ENCODE measurements around the gene SHLD1. TPM values are rescaled to one million over a fixed set of nuclear protein-coding genes. Genes with fewer than 3 reads are reported as not detected.
"Not testable (repeated sequence)": the region's sequence is repeated elsewhere in the genome, so short reads cannot be mapped to it uniquely, and the experiment has no call there.

Gene SHLD1
- total and polyA plus RNA-seq, 2 donors (not counting 3 experiments of a cell fraction or from before 2014, with no cell fraction given) = 4.7 to 6.3 TPM

DNA sequence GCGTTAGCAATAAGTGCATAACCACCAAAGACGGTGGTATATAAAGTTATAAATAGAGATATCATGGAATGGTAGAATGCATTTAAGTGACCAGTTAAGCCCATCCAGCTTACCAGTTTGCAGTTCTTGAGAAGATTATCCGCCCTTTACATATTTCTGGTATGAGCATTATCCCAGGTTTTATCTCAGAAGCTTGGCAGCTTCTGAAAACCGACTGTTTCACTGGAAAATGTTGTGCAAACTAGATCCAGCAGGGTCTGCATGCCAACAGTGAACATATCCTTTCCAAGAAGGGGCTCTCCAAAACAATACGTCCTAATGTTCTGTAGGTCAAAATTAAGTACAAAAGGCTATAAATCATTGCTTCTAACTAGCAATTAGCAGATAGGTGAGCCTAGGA, 29.5 kb upstream of the SHLD1 start:
- CTCF ChIA-PET = no interaction called here
- Histone ChIP-seq H3K36me3 (ENCODE audit: control insufficient read depth in 2 of 2, extremely low read depth in 1 of 2, insufficient read depth in 2 of 2, low read length in 2 of 2) (no peaks in the 10 kb centered on the region), H3K79me2 (ENCODE audit: control insufficient read depth, insufficient read depth, low read length) (no peaks in the 10 kb centered on the region), H3K27ac (ENCODE audit: insufficient read depth, low read depth, low read length) (no peak overlapping the region), H3K4me1 (ENCODE audit: control insufficient read depth, extremely low read depth, insufficient read depth, low read length) (peaks cover 17% of the 10 kb centered on the region), H3K9me1 (replicated peaks; ENCODE audit: control insufficient read depth, extremely low read depth, insufficient read depth, low read length) (no peaks in the 10 kb centered on the region), H2AFZ (ENCODE audit: low read depth, low read length) (no peak overlapping the region), H3K4me3 (replicated peaks in 1 of 3; ENCODE audit: insufficient read depth in 1 of 3, low read depth in 1 of 3, low read length in 3 of 3) (no peak overlapping the region), H3K27me3 (ENCODE audit: control insufficient read depth in 2 of 2, insufficient read depth in 2 of 2, low read length in 2 of 2) (peaks cover 5 to 18% of the 10 kb centered on the region in 2 experiments), H3K9me3 (replicated peaks; ENCODE audit: control insufficient read depth, insufficient read depth, low read length) (no peaks in the 10 kb centered on the region), H3K9ac (replicated peaks; ENCODE audit: extremely low read depth, insufficient read depth, low read length) (no peak overlapping the region), H3K4me2 (ENCODE audit: insufficient read depth, low read length) (no peak overlapping the region), H4K20me1 (replicated peaks; ENCODE audit: control insufficient read depth, extremely low read depth, insufficient read depth, low read length) (no peaks in the 10 kb centered on the region)
- no peak for FAIRE-seq
- BruUV-seq (replicated peaks) = no TSS peak
- no peak for DNase-seq (ENCODE audit: low read depth, low spot score)
- dilution Hi-C loops (cut with MboI; ENCODE audit: extremely low pct_ligation_motif_present, low sequenced_read_pairs) (no loop called here), intact Hi-C loops (cut with micrococcal nuclease) (no loop called here)
- TF ChIP-seq FOS (IDR thresholded peaks at IDR 0.05; ENCODE audit: borderline replicate concordance, insufficient read depth, low read length) = no peak
- no peak for TF ChIP-seq POLR2A (IDR thresholded peaks at IDR 0.05; ENCODE audit: low read depth, low read length)
- TF ChIP-seq EZH2 (IDR thresholded peaks at IDR 0.05; ENCODE audit: borderline replicate concordance, low read depth, low read length, severe bottlenecking) = no peak
- TF ChIP-seq, protein P1, sequence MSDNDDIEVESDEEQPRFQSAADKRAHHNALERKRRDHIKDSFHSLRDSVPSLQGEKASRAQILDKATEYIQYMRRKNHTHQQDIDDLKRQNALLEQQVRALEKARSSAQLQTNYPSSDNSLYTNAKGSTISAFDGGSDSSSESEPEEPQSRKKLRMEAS (IDR thresholded peaks at IDR 0.05; ENCODE audit: insufficient read depth, insufficient read length) = no peak
- TF ChIP-seq CTCF (IDR thresholded peaks at IDR 0.05; ENCODE audit: extremely low read depth in 1 of 2, insufficient read depth in 1 of 2, low read depth in 1 of 2, low read length in 2 of 2) = no peak
- TF ChIP-seq GATA2 (IDR thresholded peaks at IDR 0.05; ENCODE audit: insufficient read depth, insufficient read length, low read depth, low read length) = no peak
- no peak for TF ChIP-seq MYC (IDR thresholded peaks at IDR 0.05; ENCODE audit: low read depth, low read length)
- no peak for TF ChIP-seq POLR2AphosphoS5 (IDR thresholded peaks at IDR 0.05; ENCODE audit: insufficient read depth, low read depth, low read length)
- TF ChIP-seq JUN (IDR thresholded peaks at IDR 0.05; ENCODE audit: borderline replicate concordance, insufficient read depth, insufficient read length, low read depth) = no peak
- POLR2A ChIA-PET = no interaction called here

- POLR2A ChIA-PET; H3K36me3 ChIP-seq (ENCODE audit: control insufficient read depth in 2 of 2, extremely low read depth in 1 of 2, insufficient read depth in 2 of 2, low read length in 2 of 2); H2AFZ ChIP-seq (ENCODE audit: low read depth, low read length); H3K27ac ChIP-seq (ENCODE audit: insufficient read depth, low read depth, low read length); FAIRE-seq; H4K20me1 ChIP-seq (replicated peaks; ENCODE audit: control insufficient read depth, extremely low read depth, insufficient read depth, low read length); H3K9ac ChIP-seq (replicated peaks; ENCODE audit: extremely low read depth, insufficient read depth, low read length); H3K9me1 ChIP-seq (replicated peaks; ENCODE audit: control insufficient read depth, extremely low read depth, insufficient read depth, low read length); H3K4me2 ChIP-seq (ENCODE audit: insufficient read depth, low read length); BruUV-seq (replicated peaks); dilution Hi-C loops (cut with MboI; ENCODE audit: extremely low pct_ligation_motif_present, low sequenced_read_pairs); H3K79me2 ChIP-seq (ENCODE audit: control insufficient read depth, insufficient read depth, low read length); DNase-seq (ENCODE audit: low read depth, low spot score); H3K9me3 ChIP-seq (replicated peaks; ENCODE audit: control insufficient read depth, insufficient read depth, low read length); intact Hi-C loops (cut with micrococcal nuclease); H3K4me3 ChIP-seq (replicated peaks in 1 of 3; ENCODE audit: insufficient read depth in 1 of 3, low read depth in 1 of 3, low read length in 3 of 3): not testable (repeated sequence)
- CTCF ChIA-PET = interaction anchor here (1.5 kb wide), 1 partner anchor 66 kb away, joined by 3 read pairs; no protein-coding TSS in a partner anchor
- H3K4me1 ChIP-seq (ENCODE audit: control insufficient read depth, extremely low read depth, insufficient read depth, low read length) = peaks cover 17% of the 10 kb centered on the region
- peaks cover 5 to 16% of the 10 kb centered on the region in 2 experiments for H3K27me3 ChIP-seq (ENCODE audit: control insufficient read depth in 2 of 2, insufficient read depth in 2 of 2, low read length in 2 of 2)
These were observed 28.8 kb upstream of the SHLD1 start for GRCh38 chr20:5721356-5721755.
